Rectal smooth muscle tissue (tissue), 1 donor: ENCODE results near the gene TOLLIP.

Source experiments
- H3K27ac ChIP-seq: one replicate; pipeline ENCODE4 v1.7.0; 2013; ENCODE audit warnings: low read depth, low read length, inconsistent platforms
- H3K27me3 ChIP-seq: one replicate; pipeline ENCODE4 v1.7.0; 2013; ENCODE audit warnings: low read length; ENCODE audit not compliant: control insufficient read depth, insufficient read depth
- H3K36me3 ChIP-seq: one replicate; pipeline ENCODE4 v1.7.0; 2013; ENCODE audit warnings: low read length; ENCODE audit not compliant: control insufficient read depth, insufficient read depth
- H3K4me1 ChIP-seq: one replicate; pipeline ENCODE4 v1.7.0; 2013; ENCODE audit warnings: low read length; ENCODE audit not compliant: control insufficient read depth, insufficient read depth
- H3K4me3 ChIP-seq: one replicate; pipeline ENCODE4 v1.7.0; 2013; ENCODE audit warnings: low read length
- H3K9ac ChIP-seq: one replicate; pipeline ENCODE4 v1.7.0; 2013; ENCODE audit warnings: low read length

The TOLLIP gene

DNA sequence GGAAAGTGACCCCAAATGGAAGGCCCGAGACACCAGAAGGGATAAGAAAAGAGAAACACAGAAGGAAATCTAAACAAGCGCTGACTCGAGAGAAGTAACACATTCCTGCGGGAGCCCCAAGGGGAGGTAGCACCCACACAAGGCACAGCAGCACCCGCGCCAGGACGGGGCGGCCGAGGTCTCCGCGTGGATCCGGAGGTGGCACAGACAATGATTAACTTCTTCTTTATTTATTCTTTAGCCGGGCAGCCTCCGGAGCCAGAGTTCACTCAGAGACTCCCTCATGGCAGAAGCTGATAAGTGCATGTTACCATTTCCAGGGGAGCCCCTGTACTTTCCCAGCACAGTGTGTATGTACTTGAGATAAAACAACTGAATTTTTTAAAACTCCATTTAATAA, 5.1 kb downstream of the TOLLIP start:
- Histone ChIP-seq H3K27me3 (no peaks in the 10 kb centered on the region), H3K4me1 (peaks cover 12% of the 10 kb centered on the region), H3K27ac (no peak overlapping the region), H3K36me3 (peaks cover 6% of the 10 kb centered on the region), H3K9ac (no peak overlapping the region), H3K4me3 (no peak overlapping the region)

DNA sequence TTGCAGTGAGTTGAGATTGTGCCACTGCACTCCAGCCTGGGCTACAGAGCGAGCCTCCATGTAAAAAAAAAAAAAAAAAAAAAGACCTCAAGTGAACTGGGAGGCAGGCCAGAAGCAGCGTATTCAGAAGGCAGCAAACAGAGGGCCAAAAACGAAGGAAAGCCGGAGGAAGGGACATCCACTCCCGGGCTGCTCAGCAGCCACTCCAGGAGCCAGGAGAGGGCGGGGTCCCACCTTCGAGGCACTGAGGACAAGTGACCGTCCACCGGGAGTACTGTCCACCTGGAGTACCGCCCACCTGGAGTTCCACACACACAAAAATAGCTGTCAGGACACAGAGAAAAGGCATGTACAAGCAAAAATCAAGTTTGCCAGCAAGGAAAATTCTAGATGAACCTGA, 5.5 kb downstream of the TOLLIP start:
- H3K36me3 ChIP-seq, result peaks cover 6% of the 10 kb centered on the region
- no peak overlapping the region for H3K27ac ChIP-seq
- no peak overlapping the region for H3K4me3 ChIP-seq
- peaks cover 15% of the 10 kb centered on the region for H3K4me1 ChIP-seq
- H3K9ac ChIP-seq, result no peak overlapping the region
- no peaks in the 10 kb centered on the region for H3K27me3 ChIP-seq

DNA sequence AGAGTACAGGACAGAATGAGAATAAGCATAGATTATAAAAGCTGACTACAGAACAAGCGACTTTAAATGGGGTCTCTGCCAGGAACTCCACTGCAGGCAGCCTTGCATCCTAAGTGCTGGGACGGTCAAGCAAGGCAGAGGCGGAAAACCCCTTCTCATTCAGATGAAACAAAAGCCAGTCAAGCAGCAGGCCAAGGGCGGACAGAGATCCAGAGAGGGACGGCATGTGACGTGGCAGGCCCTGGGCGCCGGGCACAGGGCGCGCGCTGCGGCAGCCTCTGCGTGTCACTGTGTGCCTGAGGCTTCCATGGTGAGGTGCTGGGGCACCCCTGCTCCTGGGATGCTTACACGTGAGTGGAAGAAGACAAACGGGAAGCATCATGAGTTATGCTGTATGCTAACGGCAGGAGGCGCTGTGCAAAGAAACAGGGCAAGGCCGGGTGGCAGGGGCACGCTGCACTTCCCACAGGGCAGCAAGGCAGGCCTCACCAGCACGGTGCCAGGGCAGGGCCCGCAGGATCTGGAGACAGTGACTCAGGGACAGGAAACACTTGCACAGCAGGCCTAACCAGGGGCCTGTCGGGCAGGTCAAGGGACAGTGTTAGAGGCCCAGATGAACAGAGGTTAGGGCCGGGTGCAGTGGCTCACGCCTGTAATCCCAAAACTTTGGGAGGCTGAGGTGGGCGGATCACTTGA, 6.2 kb downstream of the TOLLIP start:
- Histone ChIP-seq H3K9ac (no peak overlapping the region), H3K36me3 (peaks cover 7% of the 10 kb centered on the region), H3K4me1 (peaks cover 20% of the 10 kb centered on the region), H3K4me3 (no peak overlapping the region), H3K27ac (no peak overlapping the region), H3K27me3 (no peaks in the 10 kb centered on the region)

DNA sequence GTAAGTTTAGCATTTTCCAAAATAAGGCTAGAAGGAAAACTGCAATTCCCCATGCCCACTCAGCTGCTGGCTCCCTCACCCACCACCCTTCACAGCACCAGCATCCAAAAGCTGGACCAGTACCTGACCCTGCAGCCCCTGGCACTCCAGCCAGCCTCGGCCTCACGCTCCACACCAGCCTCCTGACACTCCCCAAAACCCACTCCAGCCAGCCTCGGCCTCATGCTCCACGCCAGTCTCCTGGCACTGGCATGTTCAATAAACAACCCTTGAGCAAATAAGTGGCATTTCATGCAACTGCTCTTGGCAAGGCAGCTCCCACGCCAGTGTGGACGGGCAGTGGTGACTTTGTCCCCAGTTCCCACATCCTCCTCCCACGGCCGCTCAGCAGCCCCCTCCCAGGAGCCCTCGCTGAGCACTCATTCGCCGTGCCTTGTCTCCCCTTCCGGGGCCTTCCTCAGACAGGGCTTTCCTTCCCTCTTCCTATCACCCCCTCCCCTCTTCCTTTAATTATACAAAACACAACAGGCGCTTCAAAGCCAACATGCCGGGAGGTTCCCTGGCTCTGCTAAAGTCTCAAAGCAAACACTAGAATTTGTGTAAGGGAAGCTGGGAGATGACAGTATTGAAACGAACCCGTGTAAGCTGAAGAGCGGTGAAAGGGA, 6.8 kb downstream of the TOLLIP start:
- no peaks in the 10 kb centered on the region for H3K27me3 ChIP-seq
- H3K9ac ChIP-seq, result no peak overlapping the region
- peaks cover 18% of the 10 kb centered on the region for H3K4me1 ChIP-seq
- peak overlapping the region; percentile 3 for H3K4me3 ChIP-seq
- peaks cover 11% of the 10 kb centered on the region for H3K36me3 ChIP-seq
- no peak overlapping the region for H3K27ac ChIP-seq

DNA sequence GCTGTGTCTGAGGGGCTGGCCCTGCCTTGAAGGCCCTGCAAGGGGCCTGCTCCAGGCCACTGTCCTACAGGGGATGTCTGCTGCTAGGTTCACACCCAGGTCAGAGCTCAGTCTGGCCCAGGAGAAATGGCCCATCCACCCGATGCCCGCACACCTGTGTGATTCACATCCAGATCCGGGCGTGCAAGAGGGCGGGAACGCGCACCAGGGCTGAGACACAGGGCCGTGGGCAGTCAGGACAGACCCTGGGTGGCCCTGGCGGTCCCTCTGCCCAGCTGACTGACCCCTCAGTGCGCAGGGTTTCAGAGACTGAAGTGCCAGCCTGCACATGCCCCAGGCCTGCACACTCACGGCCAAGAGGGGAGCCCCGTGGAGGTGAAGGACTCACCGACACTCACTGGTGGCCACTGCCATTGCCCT, 7.4 kb downstream of the TOLLIP start:
- H3K4me1 ChIP-seq, result peaks cover 18% of the 10 kb centered on the region
- no peaks in the 10 kb centered on the region for H3K27me3 ChIP-seq
- peak overlapping the region; percentile 3 for H3K4me3 ChIP-seq
- H3K36me3 ChIP-seq, result peaks cover 7% of the 10 kb centered on the region
- H3K9ac ChIP-seq, result no peak overlapping the region
- H3K27ac ChIP-seq, result no peak overlapping the region

DNA sequence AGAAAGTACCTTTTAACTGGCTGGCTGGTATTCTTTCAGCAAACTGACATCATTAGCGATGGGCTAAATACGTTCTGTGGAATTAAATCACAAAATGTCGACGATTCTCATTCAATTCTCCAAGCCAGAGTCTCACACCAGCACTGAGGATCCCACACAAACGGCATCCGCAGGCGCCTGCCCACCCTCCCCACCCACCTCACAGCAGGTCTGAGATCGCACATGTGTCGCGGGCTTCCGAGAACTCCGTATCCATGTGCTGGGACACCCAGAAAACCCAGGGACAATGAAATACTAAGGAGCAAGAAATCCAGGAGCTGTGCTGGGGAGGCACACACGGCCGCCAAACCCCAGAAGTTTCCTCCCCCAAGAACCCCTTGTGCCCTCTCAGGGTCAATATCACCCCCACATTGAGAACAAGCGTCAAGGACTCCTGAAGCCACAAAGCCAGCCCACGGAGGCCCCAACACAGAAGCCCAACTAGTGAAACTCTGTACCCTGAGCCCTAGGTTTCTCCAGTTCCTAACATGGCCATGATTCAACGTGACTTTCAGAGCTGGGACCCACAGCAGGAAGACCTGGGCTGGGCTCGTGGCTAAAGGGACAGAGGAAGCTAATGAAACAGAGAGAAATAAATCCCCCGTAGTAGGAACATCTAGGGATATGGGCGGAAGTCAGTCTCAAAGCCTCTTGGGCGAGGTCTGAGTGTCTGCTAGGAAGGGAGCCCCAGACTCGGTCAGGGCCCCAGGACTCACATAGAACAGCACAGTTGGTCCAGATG, 8.0 kb downstream of the TOLLIP start:
- no peak overlapping the region for H3K9ac ChIP-seq
- no peak overlapping the region for H3K4me3 ChIP-seq
- H3K4me1 ChIP-seq, result peaks cover 18% of the 10 kb centered on the region
- H3K27me3 ChIP-seq, result no peaks in the 10 kb centered on the region
- H3K36me3 ChIP-seq, result peaks cover 7% of the 10 kb centered on the region
- H3K27ac ChIP-seq, result no peak overlapping the region

DNA sequence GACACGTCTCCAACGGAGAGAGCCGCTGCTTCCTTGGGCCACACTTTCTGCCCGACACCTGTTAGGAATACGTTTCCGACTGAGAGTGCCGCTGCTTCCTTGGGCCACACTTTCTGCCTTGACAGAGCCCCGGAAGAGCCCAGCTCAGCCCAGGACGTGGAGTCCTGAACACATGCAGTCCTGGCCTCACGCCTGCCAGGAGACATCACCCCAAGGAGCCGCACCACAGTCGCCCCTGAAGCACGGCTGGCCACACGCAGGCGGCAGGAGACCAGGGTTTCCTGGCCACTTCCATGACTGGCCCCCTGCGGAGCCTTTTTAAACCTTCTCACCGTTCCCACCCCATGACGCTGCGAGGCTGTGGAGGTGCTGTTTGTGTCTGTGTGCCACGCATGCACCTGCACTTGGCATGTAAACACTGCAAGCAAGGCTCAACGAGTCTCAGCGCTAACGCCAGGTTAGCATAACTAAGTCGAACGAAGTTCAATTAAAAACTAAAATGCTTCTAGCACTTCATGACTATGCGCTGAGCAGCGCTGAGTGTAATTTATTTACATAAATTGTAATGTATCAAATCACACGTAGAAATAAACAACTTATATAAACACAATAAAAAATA, 8.8 kb downstream of the TOLLIP start:
- Histone ChIP-seq H3K36me3 (peaks cover 7% of the 10 kb centered on the region), H3K4me3 (no peak overlapping the region), H3K27ac (peak overlapping the region; percentile 30), H3K4me1 (peaks cover 18% of the 10 kb centered on the region), H3K9ac (no peak overlapping the region), H3K27me3 (no peaks in the 10 kb centered on the region)

DNA sequence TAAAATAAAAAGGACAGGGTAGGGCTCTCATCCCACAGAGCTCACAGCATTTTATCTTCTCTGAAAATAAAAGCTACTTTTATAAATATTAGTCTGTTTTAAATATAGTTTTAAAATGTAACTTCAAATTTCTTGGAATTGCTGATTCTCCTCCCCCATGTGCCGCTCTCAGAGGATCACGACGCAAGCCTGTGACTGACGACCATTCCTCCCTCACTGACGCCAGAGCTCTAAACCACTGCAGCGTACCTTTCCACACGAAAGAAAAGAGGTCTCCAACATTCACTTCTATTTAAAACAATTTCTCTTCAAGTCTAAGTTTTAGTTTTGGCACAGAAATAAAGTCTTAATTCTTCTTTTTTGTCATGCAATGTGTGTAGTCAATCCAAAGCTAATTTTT, 9.3 kb downstream of the TOLLIP start:
- Histone ChIP-seq H3K4me1 (peaks cover 18% of the 10 kb centered on the region), H3K4me3 (no peak overlapping the region)

DNA sequence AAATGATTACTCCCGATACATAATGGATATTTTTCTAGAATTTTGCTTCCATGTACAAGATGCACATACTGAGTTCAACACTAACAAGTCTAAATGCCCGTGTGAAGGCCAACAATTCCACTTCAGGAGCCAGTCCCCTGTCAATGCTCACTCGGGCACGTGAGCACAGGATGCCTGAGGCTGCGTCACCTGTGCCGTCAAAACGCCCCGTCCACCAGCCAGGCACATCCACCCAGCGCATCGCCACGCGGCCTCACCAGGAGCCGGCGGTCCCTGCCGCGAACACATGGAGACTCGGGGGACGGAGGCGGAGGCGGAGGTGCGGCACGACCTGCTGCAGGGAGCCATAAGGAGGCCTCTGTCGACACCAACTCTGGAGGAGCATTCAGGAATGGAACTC, 9.8 kb downstream of the TOLLIP start:
- peak overlapping the region; percentile 51 for H3K27ac ChIP-seq
- H3K9ac ChIP-seq, result no peak overlapping the region
- H3K4me3 ChIP-seq, result peak overlapping the region; percentile 24
- peaks cover 5% of the 10 kb centered on the region for H3K36me3 ChIP-seq
- H3K27me3 ChIP-seq, result no peaks in the 10 kb centered on the region
- peaks cover 18% of the 10 kb centered on the region for H3K4me1 ChIP-seq

More for the DNA sequence above, 9.3 kb downstream of the TOLLIP start:
- H3K27me3 ChIP-seq, result no peaks in the 10 kb centered on the region
- H3K27ac ChIP-seq, result no peak overlapping the region
- no peak overlapping the region for H3K9ac ChIP-seq
- H3K36me3 ChIP-seq, result peaks cover 6% of the 10 kb centered on the region

DNA sequence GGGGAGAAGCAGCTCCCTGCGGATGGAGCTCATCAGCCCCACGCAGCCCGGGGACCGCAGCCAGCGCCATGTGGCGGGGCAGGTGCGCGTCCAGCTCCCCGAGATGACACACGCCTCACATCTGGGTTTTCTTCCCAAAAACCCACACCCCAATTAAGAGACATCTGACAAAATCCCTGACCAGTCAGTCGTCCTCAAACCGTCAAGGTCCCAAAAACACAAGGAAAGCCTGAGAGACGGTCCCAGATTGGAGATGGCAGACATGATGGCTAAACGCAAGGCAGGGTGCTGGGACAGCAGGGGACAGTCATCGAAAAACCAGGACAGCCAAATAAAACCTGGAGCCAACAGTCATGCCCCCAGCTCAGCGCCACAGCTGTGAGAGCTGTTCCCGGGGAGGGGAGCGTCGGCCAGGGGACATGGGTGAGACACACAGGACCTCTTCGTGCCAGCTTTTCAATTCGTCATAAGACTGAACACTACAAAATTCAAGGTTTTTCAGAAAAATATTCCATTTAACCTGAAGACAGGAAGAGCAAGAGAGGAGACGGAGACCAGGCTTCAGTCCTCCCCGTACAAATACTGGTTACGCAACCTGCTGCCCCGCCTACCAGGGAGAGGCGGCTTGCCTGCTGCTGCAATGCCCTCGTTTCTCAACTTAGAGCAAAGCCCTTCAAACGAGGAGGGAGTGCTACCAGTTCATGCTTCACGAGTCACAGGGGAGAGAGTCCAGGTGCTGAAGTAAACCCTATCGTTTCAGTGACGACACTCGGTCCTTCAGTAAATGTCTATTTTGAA, 10.5 kb downstream of the TOLLIP start:
- Histone ChIP-seq H3K36me3 (peaks cover 5% of the 10 kb centered on the region), H3K4me3 (no peak overlapping the region)

DNA sequence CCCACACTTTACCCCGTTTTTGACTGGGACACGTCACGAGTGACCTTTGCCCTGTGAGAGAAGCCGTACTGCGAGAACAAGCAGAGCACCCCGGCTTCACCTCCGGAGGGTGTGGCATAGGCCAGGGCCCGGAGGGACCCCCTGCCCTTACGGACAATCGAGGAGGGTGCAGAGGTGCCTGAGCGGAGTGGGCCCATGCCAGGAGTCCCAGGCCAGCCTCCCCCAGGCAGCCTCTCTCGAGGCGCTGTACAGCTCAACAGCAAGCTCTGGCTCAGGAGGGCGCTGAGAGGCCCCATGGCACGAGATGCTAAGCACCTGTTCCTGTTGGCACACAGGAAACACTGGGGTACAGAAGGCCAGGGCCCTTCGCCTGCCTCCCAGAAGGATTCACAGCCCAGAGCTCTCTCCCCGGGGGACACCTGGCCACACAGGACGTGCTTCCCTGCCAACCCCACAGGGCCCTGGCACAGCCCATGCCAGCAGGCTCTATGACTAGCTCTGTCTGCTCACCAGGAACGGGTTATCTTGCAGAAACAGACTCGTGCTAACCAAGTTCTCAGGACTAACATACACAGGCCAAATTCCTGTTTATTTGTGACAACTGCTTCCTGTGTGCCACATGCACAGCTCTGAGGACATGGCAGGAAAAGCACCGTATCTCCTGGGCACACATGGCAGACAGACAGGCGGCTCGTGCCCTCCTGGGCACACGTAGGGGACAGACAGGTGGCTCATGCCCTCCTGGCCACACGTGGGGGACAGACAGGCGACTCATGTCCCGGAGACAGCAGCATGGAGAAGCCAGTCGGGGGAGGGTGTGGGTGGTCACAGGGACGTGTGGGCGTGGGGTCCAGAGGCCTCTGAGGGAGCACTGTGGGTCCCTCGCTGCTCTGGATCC, 11.6 kb downstream of the TOLLIP start:
- Histone ChIP-seq H3K4me1 (peaks cover 16% of the 10 kb centered on the region), H3K9ac (peak overlapping the region; percentile 1)

More for the DNA sequence above, 10.5 kb downstream of the TOLLIP start:
- Histone ChIP-seq H3K27me3 (no peaks in the 10 kb centered on the region), H3K27ac (peak overlapping the region; percentile 56), H3K9ac (no peak overlapping the region), H3K4me1 (peaks cover 18% of the 10 kb centered on the region)

More for the DNA sequence above, 11.6 kb downstream of the TOLLIP start:
- Histone ChIP-seq H3K27ac (peak overlapping the region; percentile 56), H3K36me3 (peaks cover 6% of the 10 kb centered on the region), H3K27me3 (no peaks in the 10 kb centered on the region), H3K4me3 (no peak overlapping the region)
